DOHH2 (cell line): Measurements from ENCODE around the gene PRKD3.

Experiments
- H3F3A ChIP-seq: fragments of 200-600 bp; sonication (generic), shearing (Covaris generic); 2 replicates; pipeline ENCODE4 v1.6.0; 2016; ENCODE audit warnings: antibody characterized with exemption, mild to moderate bottlenecking; ENCODE audit not compliant: control insufficient read depth, insufficient read depth
- H3K27ac ChIP-seq: fragments of 200-600 bp; sonication (generic); 2 replicates; pipeline ENCODE4 v1.5.1; 2014; ENCODE audit warnings: low read depth, mild to moderate bottlenecking, low read length, moderate library complexity
- H3K27me3 ChIP-seq: fragments of 200-600 bp; sonication (generic); 2 replicates; pipeline ENCODE4 v1.6.1; 2014; ENCODE audit warnings: mild to moderate bottlenecking, low read length, mixed read lengths; ENCODE audit not compliant: control insufficient read depth
- H3K36me3 ChIP-seq: fragments of 200-600 bp; sonication (generic); 2 replicates; pipeline ENCODE4 v1.6.1; 2014; ENCODE audit warnings: mild to moderate bottlenecking, low read length, moderate library complexity, mixed read lengths; ENCODE audit not compliant: control insufficient read depth
- H3K4me1 ChIP-seq: fragments of 200-600 bp; sonication (generic); 2 replicates; pipeline ENCODE4 v1.6.1; 2014; ENCODE audit warnings: mild to moderate bottlenecking, low read length, mixed read lengths; ENCODE audit not compliant: control insufficient read depth
- H3K4me2 ChIP-seq: fragments of 200-600 bp; sonication (generic); 2 replicates; pipeline ENCODE4 v1.6.0; 2014; ENCODE audit warnings: mild to moderate bottlenecking, low read length, moderate library complexity
- H3K4me3 ChIP-seq: fragments of 200-600 bp; sonication (generic); 2 replicates; pipeline ENCODE4 v1.5.1; 2014; ENCODE audit warnings: mild to moderate bottlenecking, low read length, mixed read lengths
- H3K79me2 ChIP-seq: fragments of 200-600 bp; sonication (generic); 2 replicates; pipeline ENCODE4 v1.6.1; 2014; ENCODE audit warnings: mild to moderate bottlenecking, low read length, mixed read lengths; ENCODE audit not compliant: control insufficient read depth
- H3K9me2 ChIP-seq: fragments of 200-600 bp; sonication (generic); replicated peaks from 2 replicates; pipeline ENCODE4 v1.6.1; 2014; ENCODE audit warnings: mild to moderate bottlenecking, low read length, mixed read lengths; ENCODE audit not compliant: control insufficient read depth
- H3K9me3 ChIP-seq: fragments of 200-600 bp; sonication (generic); 2 replicates; pipeline ENCODE4 v1.6.1; 2014; ENCODE audit warnings: antibody characterized with exemption, low read length, mixed read lengths; ENCODE audit not compliant: control insufficient read depth, insufficient read depth
- H4K20me1 ChIP-seq: fragments of 200-600 bp; sonication (generic); 2 replicates; pipeline ENCODE4 v1.6.0; 2014; ENCODE audit warnings: low read depth, mild to moderate bottlenecking, antibody characterized with exemption, low read length, moderate library complexity; ENCODE audit not compliant: control insufficient read depth, insufficient read depth
- CTCF ChIP-seq: fragments of 200-600 bp; sonication (generic); IDR thresholded peaks from one replicate; pipeline ENCODE4 v1.5.1; 2014; ENCODE audit warnings: antibody characterized with exemption, mild to moderate bottlenecking, low read depth, low read length; ENCODE audit not compliant: poor library complexity, severe bottlenecking
- EZH2phosphoT487 ChIP-seq: fragments of 200-600 bp; sonication (generic); IDR thresholded peaks from 2 replicates; pipeline ENCODE4 v1.6.1; 2017; ENCODE audit warnings: borderline replicate concordance, mild to moderate bottlenecking, antibody characterized with exemption, low read length, moderate library complexity, mixed read lengths

PRKD3 gene

GRCh38 chr2:37315364-37315763 is 9.3 kb downstream of the PRKD3 start:
- peaks cover 66% of the 10 kb centered on the region for H3K36me3 ChIP-seq
- no peaks in the 10 kb centered on the region for H3K9me2 ChIP-seq
- no peak overlapping the region for H3K27ac ChIP-seq
- H3K4me1 ChIP-seq = peaks cover 65% of the 10 kb centered on the region
- peaks cover 98% of the 10 kb centered on the region for H3K79me2 ChIP-seq
- H3K4me2 ChIP-seq = no peak overlapping the region
- H3K27me3 ChIP-seq = no peaks in the 10 kb centered on the region
- TF ChIP-seq CTCF (no peak), EZH2phosphoT487 (no peak)
- H3F3A ChIP-seq = peaks cover 7% of the 10 kb centered on the region; the same call in 1 of the 2 replicates
- H3K4me3 ChIP-seq = no peak overlapping the region
- peaks cover 19% of the 10 kb centered on the region; the same call in 1 of the 2 replicates for H4K20me1 ChIP-seq
- H3K9me3 ChIP-seq = no peaks in the 10 kb centered on the region

- Histone ChIP-seq H3K79me2 (peaks cover 97% of the 10 kb centered on the region), H4K20me1 (peaks cover 10% of the 10 kb centered on the region; the same call in 1 of the 2 replicates), H3F3A (no peaks in the 10 kb centered on the region), H3K4me1 (peaks cover 7% of the 10 kb centered on the region), H3K4me3 (no peak overlapping the region), H3K36me3 (peaks cover 32% of the 10 kb centered on the region), H3K9me3 (peaks cover 7% of the 10 kb centered on the region; the same call in 1 of the 2 replicates), H3K9me2 (no peaks in the 10 kb centered on the region), H3K4me2 (no peak overlapping the region), H3K27ac (no peak overlapping the region), H3K27me3 (no peaks in the 10 kb centered on the region)
- TF ChIP-seq EZH2phosphoT487 (no peak), CTCF (no peak)
Measured at GRCh38 chr2:37307500-37307899, 17.1 kb downstream of the PRKD3 start.

- Histone ChIP-seq H3K4me3 (no peak overlapping the region), H3K9me3 (peaks cover 7% of the 10 kb centered on the region; the same call in 1 of the 2 replicates), H3K4me2 (no peak overlapping the region), H3K79me2 (peaks cover 96% of the 10 kb centered on the region), H3K4me1 (no peaks in the 10 kb centered on the region), H3K27me3 (no peaks in the 10 kb centered on the region), H4K20me1 (peaks cover 6% of the 10 kb centered on the region; the same call in 1 of the 2 replicates), H3K27ac (no peak overlapping the region), H3F3A (no peaks in the 10 kb centered on the region), H3K9me2 (no peaks in the 10 kb centered on the region), H3K36me3 (peaks cover 25% of the 10 kb centered on the region)
- no peak for TF ChIP-seq CTCF
- no peak for TF ChIP-seq EZH2phosphoT487
Measured at GRCh38 chr2:37306024-37306423, 18.6 kb downstream of the PRKD3 start.
